Activated T-cell treated with anti-CD3 and anti-CD28 coated beads, Interleukin-2, amount 50 U/mL, for 72 hours (primary cell): ENCODE data around the gene VRK1. TPM values are rescaled to one million over a fixed set of nuclear protein-coding genes. Genes with fewer than 3 reads are reported as not detected.

Source experiments
- ATAC-seq, 2 donors: fragments of 150-1000 bp; cut with Tn5 transposase; replicated peaks in 1 of 2; 2 replicates each; pipeline ENCODE4 v1.10.0; 2021; ENCODE audit warnings: moderate library complexity in 2 of 2, mild to moderate bottlenecking in 1 of 2
- DNase-seq, 2 donors: peaks; one replicate each; pipeline ENCODE4 v3.0.0; 2021 to 2022; ENCODE audit warnings: mixed read lengths in 1 of 2
- H3K27ac Mint-ChIP-seq: one replicate; pipeline ENCODE4 v1.8.0; 2022; ENCODE audit warnings: mild to moderate bottlenecking, moderate library complexity, mixed read lengths
- H3K27me3 Mint-ChIP-seq: one replicate; pipeline ENCODE4 v1.8.0; 2022; ENCODE audit warnings: low read depth, mixed read lengths
- H3K36me3 Mint-ChIP-seq, 2 donors: one replicate each; pipeline ENCODE4 v1.8.0; 2022; ENCODE audit warnings: mixed read lengths in 2 of 2, mild to moderate bottlenecking in 1 of 2; ENCODE audit not compliant: insufficient read depth in 2 of 2
- H3K4me1 Mint-ChIP-seq: one replicate; pipeline ENCODE4 v1.8.0; 2022; ENCODE audit warnings: low read depth, mixed read lengths
- H3K4me3 Mint-ChIP-seq, 2 donors: one replicate each; pipeline ENCODE4 v1.8.0; 2022; ENCODE audit warnings: mild to moderate bottlenecking in 2 of 2, mixed read lengths in 2 of 2, moderate library complexity in 2 of 2
- H3K9me3 Mint-ChIP-seq, 2 donors: one replicate each; pipeline ENCODE4 v1.8.0; 2022; ENCODE audit warnings: mixed read lengths in 2 of 2
- total RNA-seq, 2 donors: library from RNA; stranded (reverse); gene quantifications; one replicate each; pipeline ENCODE4 v1.2.3, GENCODE V29; 2022

The VRK1 gene
- total RNA-seq, 2 donors from 2014 or later = 56.4 to 66.5 TPM

- DNase-seq (no peak), ATAC-seq (no peak)
- H3K4me1 Mint-ChIP-seq = peaks cover 22% of the 10 kb centered on the region
- no peak overlapping the region for H3K4me3 Mint-ChIP-seq
- H3K27me3 Mint-ChIP-seq = no peaks in the 10 kb centered on the region
- no peak overlapping the region for H3K27ac Mint-ChIP-seq
- H3K9me3 Mint-ChIP-seq = no peaks in the 10 kb centered on the region
- H3K36me3 Mint-ChIP-seq = peaks cover 3 to 8% of the 10 kb centered on the region in 2 donors
Observed at GRCh38 chr14:96817750-96818666, 20.8 kb downstream of the VRK1 start.

- Mint-ChIP-seq H3K4me1 (peaks cover 39% of the 10 kb centered on the region), H3K9me3 (peaks cover 0 to 3% of the 10 kb centered on the region in 2 donors), H3K27me3 (no peaks in the 10 kb centered on the region), H3K36me3 (peaks cover 5 to 12% of the 10 kb centered on the region in 2 donors), H3K4me3 (no peak overlapping the region), H3K27ac (no peak overlapping the region)
- ATAC-seq = no peak
- DNase-seq = no peak
Observed at GRCh38 chr14:96821501-96821900, 24.3 kb downstream of the VRK1 start.

- Mint-ChIP-seq H3K27ac (no peak overlapping the region), H3K27me3 (no peaks in the 10 kb centered on the region), H3K4me1 (peaks cover 41% of the 10 kb centered on the region), H3K9me3 (peaks cover 0 to 8% of the 10 kb centered on the region in 2 donors), H3K4me3 (no peak overlapping the region), H3K36me3 (peaks cover 12 to 17% of the 10 kb centered on the region in 2 donors)
- DNase-seq (no peak), ATAC-seq (no peak)
Observed at GRCh38 chr14:96823652-96824051, 26.5 kb downstream of the VRK1 start.

GRCh38 chr14:96824283-96824682, 27.1 kb downstream of the VRK1 start:
- Mint-ChIP-seq H3K4me3 (no peak overlapping the region), H3K27me3 (no peaks in the 10 kb centered on the region), H3K36me3 (peaks cover 13 to 20% of the 10 kb centered on the region in 2 donors), H3K9me3 (peaks cover 1 to 9% of the 10 kb centered on the region in 2 donors), H3K4me1 (peaks cover 41% of the 10 kb centered on the region), H3K27ac (no peak overlapping the region)
- no peak for DNase-seq
- no peak for ATAC-seq

GRCh38 chr14:96826818-96827217, 29.6 kb downstream of the VRK1 start:
- no peak for DNase-seq
- Mint-ChIP-seq H3K27me3 (no peaks in the 10 kb centered on the region), H3K4me1 (peaks cover 36% of the 10 kb centered on the region), H3K9me3 (peaks cover 2 to 12% of the 10 kb centered on the region in 2 donors), H3K4me3 (no peak overlapping the region), H3K36me3 (peaks cover 26 to 27% of the 10 kb centered on the region in 2 donors), H3K27ac (no peak overlapping the region)
- no peak for ATAC-seq

GRCh38 chr14:96827290-96827689, 30.1 kb downstream of the VRK1 start:
- peaks cover 26 to 27% of the 10 kb centered on the region in 2 donors for H3K36me3 Mint-ChIP-seq
- no peaks in the 10 kb centered on the region for H3K27me3 Mint-ChIP-seq
- H3K27ac Mint-ChIP-seq = no peak overlapping the region
- ATAC-seq (no peak), DNase-seq (no peak)
- H3K4me1 Mint-ChIP-seq = peaks cover 36% of the 10 kb centered on the region
- no peak overlapping the region for H3K4me3 Mint-ChIP-seq
- peaks cover 2 to 12% of the 10 kb centered on the region in 2 donors for H3K9me3 Mint-ChIP-seq

- Mint-ChIP-seq H3K36me3 (peaks cover 20 to 34% of the 10 kb centered on the region in 2 donors), H3K27ac (no peak overlapping the region), H3K27me3 (no peaks in the 10 kb centered on the region), H3K9me3 (peaks cover 2 to 12% of the 10 kb centered on the region in 2 donors), H3K4me1 (peaks cover 20% of the 10 kb centered on the region), H3K4me3 (no peak overlapping the region)
- ATAC-seq = no peak
- DNase-seq = no peak
Observed at GRCh38 chr14:96829791-96830190, 32.6 kb downstream of the VRK1 start.

- Mint-ChIP-seq H3K27me3 (no peaks in the 10 kb centered on the region), H3K36me3 (peaks cover 22 to 39% of the 10 kb centered on the region in 2 donors), H3K27ac (no peak overlapping the region), H3K9me3 (peaks cover 2 to 9% of the 10 kb centered on the region in 2 donors), H3K4me1 (peaks cover 10% of the 10 kb centered on the region), H3K4me3 (no peak overlapping the region)
- ATAC-seq (no peak), DNase-seq (no peak)
Observed at GRCh38 chr14:96830946-96831345, 33.8 kb downstream of the VRK1 start.

GRCh38 chr14:96832351-96832750, 35.2 kb downstream of the VRK1 start:
- Mint-ChIP-seq H3K27ac (no peak overlapping the region), H3K27me3 (no peaks in the 10 kb centered on the region), H3K36me3 (peaks cover 25 to 46% of the 10 kb centered on the region in 2 donors), H3K9me3 (peaks cover 2 to 9% of the 10 kb centered on the region in 2 donors), H3K4me1 (peaks cover 5% of the 10 kb centered on the region), H3K4me3 (no peak overlapping the region)
- ATAC-seq = no peak
- DNase-seq = no peak

GRCh38 chr14:96838449-96838848, 41.3 kb downstream of the VRK1 start:
- peaks cover 8 to 40% of the 10 kb centered on the region in 2 donors for H3K36me3 Mint-ChIP-seq
- H3K27me3 Mint-ChIP-seq = no peaks in the 10 kb centered on the region
- H3K9me3 Mint-ChIP-seq = no peaks in the 10 kb centered on the region
- no peak for ATAC-seq
- no peaks in the 10 kb centered on the region for H3K4me1 Mint-ChIP-seq
- no peak overlapping the region for H3K4me3 Mint-ChIP-seq
- DNase-seq = no peak
- no peak overlapping the region for H3K27ac Mint-ChIP-seq

GRCh38 chr14:96839251-96839650, 42.1 kb downstream of the VRK1 start:
- no peaks in the 10 kb centered on the region for H3K9me3 Mint-ChIP-seq
- ATAC-seq (no peak), DNase-seq (no peak)
- no peak overlapping the region for H3K27ac Mint-ChIP-seq
- H3K27me3 Mint-ChIP-seq = no peaks in the 10 kb centered on the region
- H3K4me1 Mint-ChIP-seq = no peaks in the 10 kb centered on the region
- no peak overlapping the region for H3K4me3 Mint-ChIP-seq
- H3K36me3 Mint-ChIP-seq = peaks cover 8 to 38% of the 10 kb centered on the region in 2 donors

- no peaks in the 10 kb centered on the region for H3K9me3 Mint-ChIP-seq
- DNase-seq (no peak), ATAC-seq (no peak)
- H3K4me1 Mint-ChIP-seq = peaks cover 5% of the 10 kb centered on the region
- H3K4me3 Mint-ChIP-seq = no peak overlapping the region
- H3K27me3 Mint-ChIP-seq = no peaks in the 10 kb centered on the region
- H3K27ac Mint-ChIP-seq = no peak overlapping the region
- H3K36me3 Mint-ChIP-seq = peaks cover 9 to 31% of the 10 kb centered on the region in 2 donors
Observed at GRCh38 chr14:96843137-96843536, 46.0 kb downstream of the VRK1 start.

GRCh38 chr14:96844857-96845570, 47.8 kb downstream of the VRK1 start:
- ATAC-seq (no peak), DNase-seq (no peak)
- H3K9me3 Mint-ChIP-seq = no peaks in the 10 kb centered on the region
- peaks cover 8 to 30% of the 10 kb centered on the region in 2 donors for H3K36me3 Mint-ChIP-seq
- H3K27ac Mint-ChIP-seq = no peak overlapping the region
- no peak overlapping the region for H3K4me3 Mint-ChIP-seq
- H3K27me3 Mint-ChIP-seq = no peaks in the 10 kb centered on the region
- peaks cover 11% of the 10 kb centered on the region for H3K4me1 Mint-ChIP-seq
